GM12864 (cell line): ENCODE measurements around the gene NR6A1.

Experiments
- DNase-seq: peaks from one replicate; pipeline ENCODE4 v3.0.0-alpha.2; 2011; ENCODE audit warnings: low read depth
- H3K4me3 ChIP-seq: 2 replicates; pipeline ENCODE4 v1.5.1; 2011; ENCODE audit warnings: mild to moderate bottlenecking, low read depth, low read length, control low read depth
- TF ChIP-seq, protein P1 (sequence below): IDR thresholded peaks from 2 replicates; pipeline ENCODE4 v1.5.1; 2011; ENCODE audit warnings: low read depth, mild to moderate bottlenecking, moderate library complexity, low read length, control low read depth, inconsistent platforms; ENCODE audit errors: missing control alignments

NR6A1 gene

DNA sequence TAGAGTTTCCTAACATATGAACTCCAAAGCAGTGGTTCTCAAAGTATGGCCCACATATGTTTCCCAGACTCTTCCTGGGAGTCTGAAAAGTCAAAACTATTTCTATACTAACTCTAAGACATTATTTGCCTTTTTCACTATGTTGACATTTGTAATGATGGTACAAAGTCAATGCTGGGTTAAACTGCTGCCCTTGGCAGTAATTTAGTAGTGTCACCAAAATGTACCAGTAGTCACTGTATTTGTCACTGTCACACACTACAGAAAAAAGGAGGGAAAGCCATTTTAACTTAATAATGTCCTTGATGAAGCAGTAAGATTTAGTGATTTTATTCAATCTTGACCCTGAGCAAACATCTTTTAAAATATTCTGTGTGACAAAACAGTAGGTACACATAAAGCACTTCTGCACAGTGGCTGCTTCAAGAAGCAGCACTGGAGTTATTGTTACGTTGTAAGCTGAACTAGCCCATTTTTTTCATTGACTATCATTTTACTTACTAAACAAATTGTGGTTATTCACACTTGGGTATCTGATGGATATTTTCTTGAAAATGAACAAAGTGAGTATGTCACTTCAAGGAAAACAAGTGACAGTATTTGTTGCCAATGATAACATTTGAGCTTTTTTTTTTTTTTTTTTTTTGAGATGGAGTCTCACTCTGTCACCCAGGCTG is 90.3 kb downstream of the NR6A1 start:
- H3K4me3 ChIP-seq = no peak overlapping the region
- TF ChIP-seq, protein P1, sequence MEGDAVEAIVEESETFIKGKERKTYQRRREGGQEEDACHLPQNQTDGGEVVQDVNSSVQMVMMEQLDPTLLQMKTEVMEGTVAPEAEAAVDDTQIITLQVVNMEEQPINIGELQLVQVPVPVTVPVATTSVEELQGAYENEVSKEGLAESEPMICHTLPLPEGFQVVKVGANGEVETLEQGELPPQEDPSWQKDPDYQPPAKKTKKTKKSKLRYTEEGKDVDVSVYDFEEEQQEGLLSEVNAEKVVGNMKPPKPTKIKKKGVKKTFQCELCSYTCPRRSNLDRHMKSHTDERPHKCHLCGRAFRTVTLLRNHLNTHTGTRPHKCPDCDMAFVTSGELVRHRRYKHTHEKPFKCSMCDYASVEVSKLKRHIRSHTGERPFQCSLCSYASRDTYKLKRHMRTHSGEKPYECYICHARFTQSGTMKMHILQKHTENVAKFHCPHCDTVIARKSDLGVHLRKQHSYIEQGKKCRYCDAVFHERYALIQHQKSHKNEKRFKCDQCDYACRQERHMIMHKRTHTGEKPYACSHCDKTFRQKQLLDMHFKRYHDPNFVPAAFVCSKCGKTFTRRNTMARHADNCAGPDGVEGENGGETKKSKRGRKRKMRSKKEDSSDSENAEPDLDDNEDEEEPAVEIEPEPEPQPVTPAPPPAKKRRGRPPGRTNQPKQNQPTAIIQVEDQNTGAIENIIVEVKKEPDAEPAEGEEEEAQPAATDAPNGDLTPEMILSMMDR = no peak
- DNase-seq = no peak

DNA sequence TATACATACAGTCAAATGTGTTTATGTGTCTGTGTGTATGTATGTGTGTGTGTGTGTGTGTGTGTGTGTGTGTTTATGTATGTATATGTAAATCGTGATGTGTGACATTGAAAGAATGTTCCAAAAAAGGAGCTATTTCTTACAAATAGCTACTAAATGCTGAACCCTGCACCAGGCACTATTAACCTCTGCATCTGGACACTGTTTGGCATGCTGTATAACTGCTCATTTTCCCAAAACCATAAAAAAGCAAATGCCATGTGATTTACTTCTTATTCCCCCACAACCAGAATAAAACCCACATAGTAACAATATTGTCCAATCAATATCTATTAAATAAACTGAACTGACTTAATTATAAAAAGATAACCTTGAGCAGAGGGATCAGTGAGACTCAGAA is 91.1 kb downstream of the NR6A1 start:
- TF ChIP-seq, protein P1 = no peak
- no peak for DNase-seq
- no peak overlapping the region for H3K4me3 ChIP-seq

DNA sequence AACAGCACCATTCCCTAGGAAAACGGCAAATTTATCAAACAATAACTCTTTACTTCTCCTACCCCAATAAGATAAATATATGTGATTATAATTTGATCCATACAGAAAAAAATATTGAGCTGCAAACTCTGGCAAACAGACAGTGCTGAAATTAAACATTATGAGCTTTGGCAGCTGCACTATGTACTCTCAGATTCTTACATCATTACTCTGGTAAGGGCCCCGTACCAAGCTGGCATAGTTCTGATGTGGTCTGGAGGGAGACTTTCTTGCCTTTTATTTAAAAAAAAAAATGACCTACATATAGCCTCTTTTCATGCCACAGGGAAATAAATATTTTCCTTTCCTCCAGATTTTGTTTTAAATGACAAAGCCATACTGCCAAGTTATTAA is 95.0 kb downstream of the NR6A1 start:
- no peak for DNase-seq
- H3K4me3 ChIP-seq = no peak overlapping the region
- TF ChIP-seq, protein P1 = no peak

DNA sequence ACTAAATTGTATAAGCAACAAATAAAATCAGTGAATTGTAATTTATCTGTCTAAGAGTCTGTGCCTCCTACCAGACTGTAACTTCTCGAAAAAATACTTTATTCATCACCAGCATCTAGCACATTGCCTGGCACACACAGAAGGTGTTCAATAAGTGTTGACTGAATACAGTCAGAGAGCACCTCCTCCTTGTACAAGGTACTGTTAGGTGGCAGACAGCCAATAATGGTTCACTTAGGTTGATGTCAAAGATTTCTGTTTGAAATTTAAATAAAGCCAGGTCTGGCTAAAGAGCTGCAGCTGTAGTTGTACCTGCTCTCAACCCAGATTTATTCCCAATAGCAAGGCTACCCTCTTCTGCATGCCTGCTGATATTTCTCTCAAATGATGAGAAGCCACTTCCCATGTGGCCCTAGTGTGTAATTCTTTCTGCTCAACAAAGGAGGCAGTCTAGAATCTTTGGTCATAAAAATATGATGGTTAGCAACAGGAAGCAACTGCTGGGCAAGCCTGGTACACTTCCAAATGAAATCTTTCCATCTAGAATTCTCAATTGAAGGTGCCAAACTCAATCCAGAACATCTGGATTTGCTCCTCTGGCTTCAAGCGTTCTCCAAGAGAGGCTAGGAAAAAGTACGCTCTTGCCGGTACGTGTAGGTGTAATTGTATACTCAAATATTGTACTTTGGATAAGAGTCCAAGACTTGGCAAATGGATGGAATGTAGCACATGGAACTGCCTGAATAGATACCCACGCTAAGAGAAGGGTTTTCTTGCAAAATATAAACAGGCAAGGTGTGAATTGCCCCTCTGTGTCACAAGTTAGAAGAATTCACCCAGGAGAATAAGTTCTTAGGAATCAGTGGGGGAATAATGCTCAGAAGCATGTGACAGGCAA is 95.6 kb downstream of the NR6A1 start:
- TF ChIP-seq, protein P1 = no peak
- no peak for DNase-seq
- H3K4me3 ChIP-seq = no peak overlapping the region

DNA sequence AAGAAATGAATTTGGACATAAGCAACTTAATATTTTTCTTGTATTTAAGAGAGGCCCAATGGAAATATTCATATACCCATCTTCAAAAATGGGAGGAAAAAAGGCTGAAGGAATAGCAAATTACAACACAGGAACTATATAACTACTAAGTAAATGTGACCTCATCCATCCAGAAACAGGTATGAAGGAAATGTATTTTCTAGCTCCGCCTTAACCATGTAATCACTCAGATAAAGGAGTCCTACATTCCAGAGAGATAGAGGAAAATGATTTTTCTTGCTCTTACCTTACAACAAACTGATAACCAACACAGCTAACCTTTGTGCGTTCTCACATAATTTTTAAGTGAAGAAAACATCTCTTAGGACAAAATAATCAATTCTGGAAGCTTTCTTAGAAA is 96.5 kb downstream of the NR6A1 start:
- no peak for DNase-seq
- no peak overlapping the region for H3K4me3 ChIP-seq
- TF ChIP-seq, protein P1 = no peak

DNA sequence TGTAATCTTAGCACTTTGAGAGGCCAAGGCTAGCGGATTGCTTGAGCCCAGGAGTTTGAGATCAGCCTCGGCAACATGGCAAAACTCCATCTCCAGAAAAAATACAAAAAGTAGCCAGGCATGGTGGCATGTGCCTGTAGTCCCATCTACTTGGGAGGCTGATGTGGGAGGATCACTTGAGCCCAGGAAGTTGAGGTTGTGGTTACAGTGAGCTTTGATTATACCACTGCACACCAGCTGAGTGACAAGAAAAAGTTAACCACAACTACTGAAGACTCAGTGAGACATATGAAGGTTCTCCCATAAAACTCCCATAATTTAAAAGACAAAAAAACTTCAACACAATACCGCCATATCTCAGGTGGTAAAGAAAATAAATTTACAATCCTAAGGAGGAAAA is 98.0 kb downstream of the NR6A1 start:
- DNase-seq = no peak
- TF ChIP-seq, protein P1 = no peak
- H3K4me3 ChIP-seq = no peak overlapping the region
